GM18868 (cell line): ENCODE data around the gene PIGM.
A peak's percentile ranks its signal among the peaks of the same experiment; 100 is the strongest.
"Not testable (repeated sequence)": the region's sequence is repeated elsewhere in the genome, so short reads cannot be mapped to it uniquely, and the experiment has no call there.

Experiments
- ATAC-seq: cut with Tn5 transposase; IDR thresholded peaks from one replicate; pipeline ENCODE4 v1.9.1; 2021; ENCODE audit warnings: mild to moderate bottlenecking, moderate library complexity; ENCODE audit not compliant: unreplicated experiment

The PIGM gene

GRCh38 chr1:160061369-160062229, 29.8 kb upstream of the PIGM start:
- no peak for ATAC-seq

GRCh38 chr1:160058087-160058486, 26.3 kb upstream of the PIGM start:
- no peak for ATAC-seq

- ATAC-seq = no peak
Measured at GRCh38 chr1:160056648-160057169, 24.9 kb upstream of the PIGM start.

GRCh38 chr1:160053548-160054365, 22.0 kb upstream of the PIGM start:
- ATAC-seq = no peak

GRCh38 chr1:160052936-160053335, 21.1 kb upstream of the PIGM start:
- no peak for ATAC-seq

- ATAC-seq = no peak
Measured at GRCh38 chr1:160050619-160051018, 18.8 kb upstream of the PIGM start.

- ATAC-seq = not testable (repeated sequence)
Measured at GRCh38 chr1:160050182-160050581, 18.4 kb upstream of the PIGM start.

- ATAC-seq = no peak
Measured at GRCh38 chr1:160049101-160049500, 17.3 kb upstream of the PIGM start.

GRCh38 chr1:160048335-160048734, 16.5 kb upstream of the PIGM start:
- ATAC-seq = no peak

GRCh38 chr1:160047111-160047991, 15.6 kb upstream of the PIGM start:
- ATAC-seq = peak; percentile 45

GRCh38 chr1:160046494-160047110, 14.8 kb upstream of the PIGM start:
- ATAC-seq = peak; percentile 80

- ATAC-seq = no peak
Measured at GRCh38 chr1:160045653-160046052, 13.9 kb upstream of the PIGM start.

GRCh38 chr1:160043543-160043942, 11.8 kb upstream of the PIGM start:
- no peak for ATAC-seq

- no peak for ATAC-seq
Measured at GRCh38 chr1:160040476-160040875, 8.7 kb upstream of the PIGM start.

GRCh38 chr1:160032165-160032820, 503 bp upstream of the PIGM start:
- no peak for ATAC-seq

GRCh38 chr1:160030657-160031364, 979 bp downstream of the PIGM start:
- ATAC-seq = peak; percentile 5

- no peak for ATAC-seq
Measured at GRCh38 chr1:160028426-160028825, 3.4 kb downstream of the PIGM start.

- ATAC-seq = no peak
Measured at GRCh38 chr1:160025314-160025713, 6.5 kb downstream of the PIGM start.
